Measurements from ENCODE around the gene UACA.
"Not testable (repeated sequence)": the region's sequence is repeated elsewhere in the genome, so short reads cannot be mapped to it uniquely, and the experiment has no call there.

UACA gene

DNA sequence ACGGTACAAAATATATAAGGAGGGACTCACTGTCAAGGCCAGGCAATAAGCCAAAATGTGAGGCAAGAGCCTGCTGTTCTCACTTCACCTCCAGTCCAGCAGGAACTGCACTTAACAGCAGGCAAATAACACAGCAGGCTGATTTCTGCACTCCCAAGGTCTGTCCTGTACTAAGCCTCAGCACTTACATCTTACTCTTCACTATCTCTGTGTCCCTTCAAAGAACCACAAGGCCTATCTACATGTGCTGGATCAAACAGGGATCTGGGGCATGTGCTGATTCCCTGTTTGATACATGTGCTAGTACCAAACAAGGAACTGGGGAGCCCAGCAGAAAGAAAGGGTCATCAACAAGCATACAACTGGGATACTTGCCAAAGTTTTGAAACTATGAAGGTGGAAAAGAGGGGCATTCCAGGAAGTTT, 22.2 kb downstream of the UACA start:
- TF ChIP-seq, protein P1, sequence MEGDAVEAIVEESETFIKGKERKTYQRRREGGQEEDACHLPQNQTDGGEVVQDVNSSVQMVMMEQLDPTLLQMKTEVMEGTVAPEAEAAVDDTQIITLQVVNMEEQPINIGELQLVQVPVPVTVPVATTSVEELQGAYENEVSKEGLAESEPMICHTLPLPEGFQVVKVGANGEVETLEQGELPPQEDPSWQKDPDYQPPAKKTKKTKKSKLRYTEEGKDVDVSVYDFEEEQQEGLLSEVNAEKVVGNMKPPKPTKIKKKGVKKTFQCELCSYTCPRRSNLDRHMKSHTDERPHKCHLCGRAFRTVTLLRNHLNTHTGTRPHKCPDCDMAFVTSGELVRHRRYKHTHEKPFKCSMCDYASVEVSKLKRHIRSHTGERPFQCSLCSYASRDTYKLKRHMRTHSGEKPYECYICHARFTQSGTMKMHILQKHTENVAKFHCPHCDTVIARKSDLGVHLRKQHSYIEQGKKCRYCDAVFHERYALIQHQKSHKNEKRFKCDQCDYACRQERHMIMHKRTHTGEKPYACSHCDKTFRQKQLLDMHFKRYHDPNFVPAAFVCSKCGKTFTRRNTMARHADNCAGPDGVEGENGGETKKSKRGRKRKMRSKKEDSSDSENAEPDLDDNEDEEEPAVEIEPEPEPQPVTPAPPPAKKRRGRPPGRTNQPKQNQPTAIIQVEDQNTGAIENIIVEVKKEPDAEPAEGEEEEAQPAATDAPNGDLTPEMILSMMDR (IDR thresholded peaks at IDR 0.05) = no peak
- peak; percentile 82 for DNase-seq (ENCODE audit: low spot score)
- H3K4me3 ChIP-seq = no peak overlapping the region
- H3K27ac ChIP-seq = peak overlapping the region; percentile 54 to 86

DNA sequence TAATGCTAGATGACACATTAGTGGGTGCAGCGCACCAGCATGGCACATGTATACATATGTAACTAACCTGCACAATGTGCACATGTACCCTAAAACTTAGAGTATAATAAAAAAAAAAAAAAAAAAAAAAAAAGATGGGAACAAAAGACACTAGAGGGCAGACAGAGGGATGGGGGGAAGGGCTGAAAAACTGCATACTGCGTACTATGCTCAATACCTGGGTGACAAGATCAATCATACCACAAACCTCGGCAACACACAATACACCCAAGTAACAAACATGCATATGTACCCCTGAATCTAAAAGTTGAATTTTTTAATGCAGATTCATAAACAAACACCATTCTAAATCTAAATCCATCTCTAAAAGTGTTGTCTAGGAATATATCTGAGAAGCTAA, 28.3 kb downstream of the UACA start:
- not testable (repeated sequence) for H3K4me3 ChIP-seq; H3K27ac ChIP-seq; DNase-seq (ENCODE audit: low spot score)

DNA sequence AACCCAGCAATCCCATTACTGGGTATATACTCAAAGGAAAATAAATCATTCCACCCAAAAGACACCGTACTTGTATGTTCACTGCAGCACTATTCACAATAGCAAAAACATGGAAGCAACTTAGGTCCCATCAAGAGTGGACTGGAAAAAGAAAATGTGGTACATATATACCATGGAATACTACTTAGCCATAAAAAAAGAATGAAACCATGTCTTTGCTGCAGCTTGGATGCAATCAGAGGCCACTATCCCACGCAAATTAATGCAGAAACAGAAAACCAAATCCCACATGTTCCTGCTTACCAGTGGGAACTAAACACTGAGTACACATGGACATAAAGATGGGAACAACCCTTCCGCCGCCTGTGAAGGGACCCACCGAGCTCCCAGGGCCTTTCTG, 34.2 kb downstream of the UACA start:
- Histone ChIP-seq H3K27ac (no peak overlapping the region), H3K4me3 (no peak overlapping the region)
- DNase-seq (ENCODE audit: low spot score) = no peak
- TF ChIP-seq, protein P1 (IDR thresholded peaks at IDR 0.05) = no peak

DNA sequence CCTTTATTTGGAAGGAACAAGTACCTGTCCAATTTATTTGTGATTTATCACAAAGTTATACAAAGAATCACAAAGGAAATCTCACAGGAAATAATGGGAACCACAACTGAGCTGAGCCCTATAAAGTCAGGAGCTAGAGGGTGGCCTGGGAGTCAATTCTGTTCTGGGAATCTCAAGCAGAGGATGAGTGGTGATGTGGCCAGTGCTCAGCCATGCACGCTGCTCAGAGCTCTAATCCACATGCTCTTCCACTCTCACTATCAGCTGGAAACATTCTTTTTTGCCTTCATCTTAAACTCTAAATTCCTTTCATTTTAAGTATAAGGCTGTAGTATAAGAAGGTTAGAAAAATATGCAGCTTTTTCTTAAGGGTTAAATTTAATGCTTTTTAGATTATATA, 36.6 kb downstream of the UACA start:
- H3K27ac ChIP-seq = no peak overlapping the region
- TF ChIP-seq, protein P1 (IDR thresholded peaks at IDR 0.05) = no peak
- no peak overlapping the region for H3K4me3 ChIP-seq
- DNase-seq (ENCODE audit: low spot score) = no peak

DNA sequence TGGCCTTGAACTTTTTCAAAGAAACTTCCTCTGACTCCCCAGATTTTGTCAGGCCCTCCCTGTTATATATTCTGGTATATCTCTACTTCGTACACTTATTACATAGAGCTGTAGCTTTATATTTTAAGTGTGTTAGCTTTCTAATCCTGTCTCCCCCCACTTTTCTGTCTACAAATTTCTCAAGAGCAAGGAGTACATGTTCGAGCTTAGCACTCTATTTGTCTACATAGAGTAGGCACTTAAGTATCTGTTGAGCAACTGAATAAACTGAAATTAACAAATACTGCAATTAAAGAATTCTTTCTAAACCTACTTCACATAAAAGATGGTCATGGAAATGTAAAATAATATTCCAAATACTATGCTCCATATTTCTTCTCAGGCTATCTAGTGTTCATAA, 39.4 kb downstream of the UACA start:
- no peak overlapping the region for H3K4me3 ChIP-seq
- no peak for DNase-seq (ENCODE audit: low spot score)
- TF ChIP-seq, protein P1 (IDR thresholded peaks at IDR 0.05) = no peak
- no peak overlapping the region for H3K27ac ChIP-seq

DNA sequence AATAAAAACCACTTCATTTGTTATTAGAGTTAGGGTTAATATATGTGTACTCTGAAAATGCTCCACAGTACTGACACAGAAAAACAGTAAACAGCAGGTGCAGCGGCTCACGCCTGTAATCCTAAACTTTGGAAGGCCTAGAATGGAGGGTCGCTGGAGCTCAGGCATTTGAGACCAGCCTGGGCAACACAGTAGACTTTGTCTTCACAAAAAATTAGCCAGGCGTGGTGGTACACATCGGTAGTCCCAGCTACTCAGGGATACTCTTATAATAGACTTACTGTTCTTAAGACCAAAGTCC, 40.3 kb downstream of the UACA start:
- H3K4me3 ChIP-seq = no peak overlapping the region
- no peak overlapping the region for H3K27ac ChIP-seq
- TF ChIP-seq, protein P1 (IDR thresholded peaks at IDR 0.05) = no peak
- DNase-seq (ENCODE audit: low spot score) = no peak

DNA sequence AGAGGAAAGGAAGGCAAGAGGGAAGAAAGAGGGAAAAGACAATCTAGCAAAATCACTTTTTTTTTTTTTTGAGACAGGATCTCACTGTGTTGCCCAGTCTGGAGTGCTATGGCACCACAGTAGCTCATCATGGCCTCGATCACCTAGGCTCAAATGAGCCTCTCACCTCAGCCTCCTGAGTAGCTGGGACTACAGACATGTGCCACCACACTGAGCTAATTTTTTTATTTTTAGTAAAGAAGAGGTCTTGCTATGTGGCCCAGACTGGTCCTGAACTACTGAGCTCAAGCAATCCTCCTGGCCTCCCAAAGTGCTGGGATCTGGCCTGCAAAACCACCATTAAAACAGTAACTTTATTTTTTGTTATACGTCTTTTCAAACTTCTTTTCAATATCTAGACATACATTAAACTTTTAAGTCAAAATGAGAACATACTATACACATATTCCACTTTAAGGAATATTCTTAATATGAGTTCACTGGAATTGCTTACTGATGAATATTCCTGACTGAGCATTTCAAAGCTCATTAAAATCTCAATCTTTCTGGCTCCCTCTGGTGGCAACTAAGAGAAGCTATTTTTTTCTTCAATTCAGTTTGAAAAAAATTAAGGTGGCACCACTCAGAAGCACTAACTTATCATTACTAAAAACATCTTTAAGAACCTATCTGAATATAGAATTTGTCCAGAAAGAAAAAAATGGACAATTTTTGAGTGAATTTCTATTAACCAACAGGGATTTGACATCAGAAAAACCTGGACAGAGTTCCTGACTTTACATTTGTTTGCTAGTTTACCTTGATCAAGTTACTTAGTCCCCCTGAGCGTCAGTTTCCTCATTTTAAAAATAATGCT, 40.9 kb downstream of the UACA start:
- DNase-seq (ENCODE audit: low spot score) = no peak
- Histone ChIP-seq H3K27ac (peak overlapping the region in 1 of 2 donors; percentile 34), H3K4me3 (no peak overlapping the region)
- TF ChIP-seq, protein P1 (IDR thresholded peaks at IDR 0.05) = peak; percentile 59

All from coronary artery (tissue), 2 donors.